ENCODE results near the gene SNTG2.

SNTG2 gene

GRCh38 chr2:925309-925708 is 25.3 kb upstream of the SNTG2 start:
- DNase-seq (ENCODE audit: low read depth, low spot score): no peak

DNA sequence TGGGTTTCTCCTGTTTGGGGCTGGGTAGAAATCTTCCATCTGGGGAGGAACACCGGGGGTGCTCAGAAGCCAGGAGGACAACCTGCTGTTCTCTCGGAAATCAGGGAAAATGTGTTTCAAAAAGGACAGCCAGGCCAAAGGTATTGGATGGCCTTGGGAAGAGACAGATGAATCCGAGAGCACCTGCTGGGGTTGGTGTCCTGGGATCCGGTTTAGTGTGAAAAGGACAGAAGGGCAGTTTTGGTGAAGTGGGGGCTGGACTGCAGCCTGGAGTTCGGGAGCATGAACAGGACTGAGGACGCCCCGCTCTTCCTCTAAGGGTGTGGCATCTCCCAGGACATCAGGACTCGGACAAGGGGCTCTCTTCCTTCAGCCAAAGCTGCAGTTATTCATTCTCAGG is 24.9 kb upstream of the SNTG2 start:
- H3K4me3 ChIP-seq (ENCODE audit: low read length): no peak overlapping the region
- DNase-seq (ENCODE audit: low read depth, low spot score): no peak

More at GRCh38 chr2:925309-925708, 25.3 kb upstream of the SNTG2 start:
- no peak overlapping the region for H3K4me3 ChIP-seq (ENCODE audit: low read length)

DNA sequence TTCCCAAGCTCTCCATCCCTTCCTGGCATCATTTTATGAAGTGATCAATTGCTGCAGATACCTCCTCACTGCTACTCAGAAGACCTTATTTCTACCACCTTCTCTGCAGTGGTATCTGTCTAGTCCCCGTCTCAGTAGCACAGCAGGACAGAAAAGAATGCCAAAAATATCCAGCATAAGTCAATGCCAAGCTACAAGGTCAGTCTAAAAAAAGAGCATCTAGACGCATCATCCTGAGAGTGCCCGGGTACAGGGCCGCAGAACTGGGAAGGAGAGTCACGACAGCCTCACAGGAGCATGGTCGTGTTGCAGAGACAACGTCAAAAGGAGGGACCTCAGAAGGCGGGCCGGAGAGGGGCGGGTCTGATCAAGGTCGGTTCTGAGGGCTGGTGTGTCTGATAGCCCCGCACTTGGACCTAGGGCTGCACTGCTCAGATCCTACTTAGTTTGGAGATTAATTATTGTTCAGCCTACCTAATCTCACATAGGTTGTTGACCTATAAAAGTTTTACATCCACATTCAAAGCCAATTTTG is 24.3 kb upstream of the SNTG2 start:
- no peak for DNase-seq (ENCODE audit: low read depth, low spot score)
- H3K4me3 ChIP-seq (ENCODE audit: low read length): no peak overlapping the region

GRCh38 chr2:926896-927295 is 23.8 kb upstream of the SNTG2 start:
- no peak overlapping the region for H3K4me3 ChIP-seq (ENCODE audit: low read length)

GRCh38 chr2:929011-929735 is 21.5 kb upstream of the SNTG2 start:
- no peak overlapping the region for H3K4me3 ChIP-seq (ENCODE audit: low read length)
- no peak for DNase-seq (ENCODE audit: low read depth, low spot score)

More at GRCh38 chr2:926896-927295, 23.8 kb upstream of the SNTG2 start:
- DNase-seq (ENCODE audit: low read depth, low spot score): no peak

- H3K4me3 ChIP-seq (ENCODE audit: low read length): no peak overlapping the region
- DNase-seq (ENCODE audit: low read depth, low spot score): no peak
Observed at GRCh38 chr2:929925-930324, 20.7 kb upstream of the SNTG2 start.

DNA sequence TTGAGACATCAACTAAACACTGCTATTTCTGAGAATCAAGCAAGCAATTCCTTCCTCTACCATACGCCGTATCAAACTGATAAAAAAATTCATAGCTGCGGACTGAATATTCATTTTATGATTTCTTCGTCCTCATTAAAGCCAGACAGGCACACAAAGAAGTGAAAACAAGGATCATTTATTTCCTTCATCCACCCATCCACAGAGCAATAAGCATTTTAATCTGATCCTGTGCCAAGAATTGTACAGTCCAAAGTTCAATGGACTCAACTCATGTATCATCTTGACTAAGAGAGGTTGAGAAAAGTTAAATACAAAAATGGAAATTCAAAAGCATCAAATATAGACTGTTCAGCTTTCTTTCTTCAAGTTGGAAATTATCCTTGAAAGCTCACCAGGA is 19.7 kb upstream of the SNTG2 start:
- no peak for DNase-seq (ENCODE audit: low read depth, low spot score)
- H3K4me3 ChIP-seq (ENCODE audit: low read length): no peak overlapping the region

DNA sequence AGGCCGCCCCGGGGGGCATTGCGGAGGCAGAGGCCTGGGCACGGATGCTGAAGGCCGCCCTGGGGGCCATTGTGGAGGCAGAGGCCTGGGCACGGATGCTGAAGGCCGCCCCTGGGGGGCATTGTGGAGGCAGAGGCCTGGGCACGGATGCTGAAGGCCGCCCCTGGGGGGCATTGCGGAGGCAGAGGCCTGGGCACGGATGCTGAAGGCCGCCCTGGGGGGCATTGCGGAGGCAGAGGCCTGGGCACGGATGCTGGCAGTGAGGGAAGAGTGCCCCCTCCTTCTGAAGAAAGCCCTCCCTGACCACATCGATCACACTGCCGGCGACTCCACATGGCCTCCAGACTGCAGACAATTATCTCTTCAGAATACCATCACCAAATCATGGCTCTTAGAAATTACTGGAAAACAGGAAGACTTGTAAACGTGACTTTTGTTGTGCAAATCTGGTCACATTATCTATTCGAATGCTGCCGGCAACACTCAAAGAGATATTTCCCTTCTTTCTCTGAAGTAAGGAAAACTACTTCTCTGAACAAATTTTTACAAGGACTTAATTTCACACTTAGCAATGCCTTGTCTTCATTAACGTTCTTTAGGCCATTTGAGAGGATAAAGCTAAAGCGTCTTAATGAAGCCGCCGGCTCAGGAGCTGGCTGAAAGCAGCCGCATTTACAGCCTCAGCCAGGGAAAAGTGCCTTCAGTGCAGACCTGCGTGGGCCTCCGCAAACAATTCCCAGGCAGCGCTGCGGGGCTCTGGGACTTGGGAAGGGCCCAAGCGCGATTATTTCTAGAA is 18.1 kb upstream of the SNTG2 start:
- no peak for DNase-seq (ENCODE audit: low read depth, low spot score)
- no peak overlapping the region for H3K4me3 ChIP-seq (ENCODE audit: low read length)

DNA sequence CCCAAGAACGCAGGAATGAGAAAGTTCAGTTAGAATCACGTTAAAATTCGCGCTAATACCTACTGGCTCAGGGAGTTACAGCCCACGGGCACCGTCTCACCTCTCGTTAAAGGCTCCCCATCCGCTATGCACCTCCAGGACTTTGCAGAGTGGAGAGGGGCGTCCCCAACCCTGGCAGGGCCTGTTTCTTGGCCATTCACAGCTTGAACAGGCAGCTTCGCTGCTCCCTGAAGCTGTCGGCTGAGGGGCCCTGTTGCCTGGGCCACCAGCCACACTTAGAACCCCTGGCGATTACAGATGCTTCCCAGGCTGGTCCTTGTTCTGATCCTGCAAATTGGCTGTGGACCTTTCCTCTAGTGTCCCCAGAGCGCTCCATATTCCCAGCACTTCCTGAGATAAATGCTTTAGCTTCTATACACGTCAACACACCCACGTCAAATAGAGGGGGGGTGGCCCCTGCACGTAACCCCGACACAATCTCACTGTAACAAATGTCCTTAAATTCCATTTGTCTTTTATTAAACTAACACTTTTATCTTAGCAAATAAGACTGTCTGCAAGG is 16.8 kb upstream of the SNTG2 start:
- DNase-seq (ENCODE audit: low read depth, low spot score): no peak
- no peak overlapping the region for H3K4me3 ChIP-seq (ENCODE audit: low read length)

GRCh38 chr2:937530-937929 is 13.1 kb upstream of the SNTG2 start:
- H3K4me3 ChIP-seq (ENCODE audit: low read length): no peak overlapping the region
- DNase-seq (ENCODE audit: low read depth, low spot score): no peak

DNA sequence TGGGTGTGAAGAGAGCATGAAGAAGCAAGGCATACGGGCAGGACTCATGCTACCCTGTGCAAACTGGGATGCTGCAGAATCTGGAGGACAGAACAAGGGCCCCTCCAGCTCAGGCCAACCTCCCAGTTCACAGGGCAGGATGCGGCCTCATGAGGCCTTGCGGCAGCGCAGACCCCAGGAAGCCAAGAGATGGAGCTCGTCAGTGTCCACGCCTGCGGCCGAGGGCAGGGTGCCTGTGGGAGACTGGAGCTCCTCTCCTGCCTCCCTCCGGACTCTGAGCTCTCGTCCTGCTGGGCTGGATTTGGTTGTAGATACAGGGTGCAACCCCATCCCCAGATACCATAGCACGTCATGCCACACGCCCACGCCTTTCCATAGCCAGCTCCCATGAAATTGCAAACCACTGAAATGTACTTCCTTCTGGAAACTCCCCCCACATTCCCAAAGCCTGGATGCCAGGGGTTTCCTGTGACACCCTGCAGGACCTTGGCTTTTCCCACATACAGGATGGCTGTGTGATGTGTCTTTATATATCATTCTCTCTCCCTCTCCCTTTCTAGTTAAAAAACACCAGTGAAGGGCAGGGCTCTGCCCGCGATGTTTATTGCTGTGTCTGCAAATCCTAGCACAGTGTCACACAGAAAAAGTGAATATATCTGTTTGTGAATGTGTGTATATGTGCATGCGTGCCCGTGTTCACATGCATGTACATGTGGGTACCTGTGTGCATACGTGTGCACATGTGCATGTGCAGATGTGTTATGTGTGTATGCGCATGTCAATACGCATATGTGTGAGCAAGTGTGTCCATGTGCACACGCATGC is 12.3 kb upstream of the SNTG2 start:
- no peak overlapping the region for H3K4me3 ChIP-seq (ENCODE audit: low read length)
- no peak for DNase-seq (ENCODE audit: low read depth, low spot score)

GRCh38 chr2:939936-940601 is 10.6 kb upstream of the SNTG2 start:
- no peak for DNase-seq (ENCODE audit: low read depth, low spot score)
- no peak overlapping the region for H3K4me3 ChIP-seq (ENCODE audit: low read length)

DNA sequence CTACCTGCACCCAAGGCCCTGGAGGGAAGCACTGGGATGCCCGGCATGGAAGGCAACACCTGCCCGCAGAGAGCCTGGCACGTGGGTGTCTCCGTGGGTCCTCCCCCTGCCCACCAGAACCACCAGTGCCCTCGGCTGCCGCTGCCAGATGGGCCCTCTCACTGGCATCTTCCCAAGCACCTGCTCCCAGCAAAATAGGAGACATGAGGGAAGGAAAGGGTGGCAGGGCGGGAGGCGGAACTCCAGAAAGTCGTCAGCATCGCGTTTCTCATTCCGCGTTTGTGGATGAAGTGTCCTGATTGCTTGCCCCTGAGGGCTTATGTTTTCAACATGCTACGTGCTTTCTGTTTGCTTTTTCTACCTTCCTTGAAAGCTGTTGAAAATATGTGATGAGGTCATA is 8.8 kb upstream of the SNTG2 start:
- no peak overlapping the region for H3K4me3 ChIP-seq (ENCODE audit: low read length)
- no peak for DNase-seq (ENCODE audit: low read depth, low spot score)

DNA sequence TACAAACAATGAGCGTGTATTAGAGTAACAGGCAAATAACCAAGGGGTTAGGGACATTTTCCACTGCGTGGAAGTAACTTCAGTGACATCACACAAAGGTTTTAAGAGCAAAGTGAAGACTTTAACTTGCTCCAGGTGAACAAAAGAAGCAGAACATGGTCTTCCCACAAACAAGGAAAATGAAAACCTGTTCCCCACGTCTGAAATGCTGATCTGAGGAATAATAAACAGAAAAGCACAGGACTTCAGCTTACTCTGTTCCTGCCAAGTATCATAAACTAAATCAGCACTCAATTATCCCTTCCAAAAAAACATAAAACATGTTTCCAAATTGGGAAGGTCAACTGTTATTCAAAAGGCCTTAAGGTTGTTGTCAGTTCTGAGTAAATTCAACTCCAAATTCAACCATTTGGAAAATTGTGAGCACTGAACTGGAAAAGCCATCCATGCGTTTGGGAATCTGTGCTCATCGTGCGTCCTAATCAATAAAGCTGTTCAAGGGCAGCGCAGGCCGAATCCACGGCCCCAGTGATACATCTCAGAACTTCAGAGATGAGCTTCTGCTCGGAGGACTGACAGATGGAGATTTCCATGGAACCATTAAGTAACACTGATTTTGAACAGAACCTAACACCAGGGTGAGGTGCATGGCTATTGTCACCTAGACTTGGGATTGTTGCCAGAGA is 7.7 kb upstream of the SNTG2 start:
- H3K4me3 ChIP-seq (ENCODE audit: low read length): no peak overlapping the region
- no peak for DNase-seq (ENCODE audit: low read depth, low spot score)

DNA sequence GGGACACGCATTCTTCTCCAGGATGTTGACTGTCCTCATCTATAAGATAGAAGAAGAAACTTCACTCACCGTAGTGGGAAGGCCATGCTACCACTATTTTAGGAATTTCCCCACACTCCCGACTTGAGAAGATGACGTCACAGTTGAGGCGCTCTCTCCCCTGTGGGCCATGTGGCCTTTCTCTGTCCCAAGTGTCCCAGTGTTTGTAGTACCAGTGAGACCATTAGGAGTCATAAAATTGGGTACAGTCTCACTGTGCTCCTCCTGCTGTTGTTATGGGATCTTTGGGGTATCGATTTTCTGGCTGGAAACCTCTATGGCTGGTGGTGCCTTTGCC is 7.2 kb upstream of the SNTG2 start:
- no peak overlapping the region for H3K4me3 ChIP-seq (ENCODE audit: low read length)
- no peak for DNase-seq (ENCODE audit: low read depth, low spot score)

GRCh38 chr2:943821-944220 is 6.8 kb upstream of the SNTG2 start:
- H3K4me3 ChIP-seq (ENCODE audit: low read length): no peak overlapping the region
- no peak for DNase-seq (ENCODE audit: low read depth, low spot score)

- DNase-seq (ENCODE audit: low read depth, low spot score): no peak
Observed at GRCh38 chr2:944693-945092, 6.0 kb upstream of the SNTG2 start.

DNA sequence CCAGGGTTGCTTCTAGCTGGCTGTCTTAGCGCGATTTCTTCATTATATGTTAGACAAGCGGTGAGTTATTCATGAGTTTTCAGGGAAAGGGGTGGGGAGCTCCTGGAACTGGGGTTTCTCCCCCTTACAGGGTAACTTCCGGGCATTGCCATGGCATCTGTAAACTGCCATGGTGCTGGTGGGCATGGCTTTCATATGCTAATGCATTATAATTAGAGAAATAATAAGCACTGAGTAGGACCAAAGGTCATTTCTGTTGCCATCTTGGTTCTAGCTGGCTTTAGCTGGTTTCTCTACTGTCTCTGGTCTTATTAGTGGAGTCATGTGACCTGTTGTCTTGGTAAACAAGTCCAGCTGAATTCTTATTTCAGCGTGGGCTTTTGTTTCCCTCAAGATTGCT is 5.5 kb upstream of the SNTG2 start:
- no peak overlapping the region for H3K4me3 ChIP-seq (ENCODE audit: low read length)
- no peak for DNase-seq (ENCODE audit: low read depth, low spot score)

More at GRCh38 chr2:944693-945092, 6.0 kb upstream of the SNTG2 start:
- H3K4me3 ChIP-seq (ENCODE audit: low read length): no peak overlapping the region
